OCI-LY3 (cell line): ENCODE data around the gene GADL1.
A peak's percentile ranks its signal among the peaks of the same experiment; 100 is the strongest.

Source experiments
- H2AFZ ChIP-seq: fragments of 200-600, 300-600 bp; shearing (Covaris generic); 2 replicates; pipeline ENCODE4 v1.6.0; 2014; ENCODE audit warnings: antibody characterized with exemption, low read depth, low read length
- H3K27ac ChIP-seq: fragments of 200-600, 300-600 bp; sonication (generic); 2 replicates; pipeline ENCODE4 v1.5.1; 2014; ENCODE audit warnings: mild to moderate bottlenecking, low read length, moderate library complexity, mixed read lengths
- H3K27me3 ChIP-seq: fragments of 200-600, 300-600 bp; sonication (generic); 2 replicates; pipeline ENCODE4 v1.6.1; 2014; ENCODE audit warnings: low read depth, low read length, mixed read lengths
- H3K36me3 ChIP-seq: fragments of 200-600, 300-600 bp; sonication (generic); replicated peaks from 2 replicates; pipeline ENCODE3; 2014; ENCODE audit warnings: low read depth, low read length, mixed read lengths
- H3K4me1 ChIP-seq: fragments of 300-600, 200-600 bp; sonication (generic); 2 replicates; pipeline ENCODE4 v1.6.1; 2014; ENCODE audit warnings: low read length, mixed read lengths
- H3K4me2 ChIP-seq: fragments of 200-600, 300-600 bp; sonication (generic); 2 replicates; pipeline ENCODE4 v1.6.1; 2014; ENCODE audit warnings: low read length, mixed read lengths
- H3K4me3 ChIP-seq: fragments of 300-600, 200-600 bp; sonication (generic); 2 replicates; pipeline ENCODE4 v1.5.1; 2014; ENCODE audit warnings: antibody characterized with exemption, mild to moderate bottlenecking, low read length, moderate library complexity
- H3K79me2 ChIP-seq: fragments of 300-600, 200-600 bp; shearing (Covaris generic); 2 replicates; pipeline ENCODE4 v1.6.1; 2014; ENCODE audit warnings: mild to moderate bottlenecking, low read length, mixed read lengths
- H3K9ac ChIP-seq: fragments of 300-600, 200-600 bp; shearing (Covaris generic); 2 replicates; pipeline ENCODE4 v1.6.0; 2014; ENCODE audit warnings: mild to moderate bottlenecking, low read length, moderate library complexity
- H3K9me3 ChIP-seq: fragments of 200-600, 300-600 bp; shearing (Covaris generic); 2 replicates; pipeline ENCODE4 v1.6.1; 2014; ENCODE audit warnings: low read length, mixed read lengths; ENCODE audit not compliant: insufficient read depth
- H4K20me1 ChIP-seq: fragments of 200-600, 300-600 bp; sonication (generic); 2 replicates; pipeline ENCODE4 v1.6.1; 2016; ENCODE audit warnings: low read length, mixed read lengths; ENCODE audit not compliant: insufficient read depth
- EZH2phosphoT487 ChIP-seq: fragments of 200-600 bp; shearing (Covaris generic); IDR thresholded peaks from 2 replicates; pipeline ENCODE4 v1.6.1; 2018; ENCODE audit warnings: antibody characterized with exemption, mixed run types, low read depth
- TF ChIP-seq, protein P1 (sequence below): fragments of 200-600, 300-600 bp; sonication (generic); IDR thresholded peaks from 2 replicates; pipeline ENCODE4 v1.5.1; 2014; ENCODE audit warnings: antibody characterized with exemption, low read length, low read depth

The GADL1 gene

DNA sequence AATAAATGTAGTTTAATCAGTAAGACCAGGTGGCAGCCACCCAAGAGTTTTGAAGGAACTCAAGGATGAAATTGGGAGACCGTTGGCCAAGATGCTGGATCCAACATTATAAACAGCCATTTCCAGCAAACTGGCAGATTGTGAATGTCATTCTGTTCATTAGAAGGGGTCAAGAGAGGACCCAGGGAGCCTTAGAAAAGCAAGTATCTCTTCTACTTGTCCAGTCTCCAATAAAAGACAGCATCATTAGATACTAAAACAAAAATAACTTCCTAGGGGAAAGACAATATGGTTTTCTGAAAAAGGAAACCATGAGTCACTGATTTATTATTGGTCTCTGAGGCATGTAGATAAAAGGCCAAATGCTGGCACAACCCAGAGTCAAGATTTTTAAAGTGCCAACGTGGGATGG is 67.9 kb downstream of the GADL1 start:
- H3K4me3 ChIP-seq, result no peak overlapping the region
- no peaks in the 10 kb centered on the region for H3K4me1 ChIP-seq
- no peaks in the 10 kb centered on the region for H4K20me1 ChIP-seq
- H3K27me3 ChIP-seq, result no peaks in the 10 kb centered on the region
- no peaks in the 10 kb centered on the region for H3K36me3 ChIP-seq
- H3K27ac ChIP-seq, result no peak overlapping the region
- no peak overlapping the region for H2AFZ ChIP-seq
- no peaks in the 10 kb centered on the region for H3K9me3 ChIP-seq
- H3K4me2 ChIP-seq, result no peak overlapping the region
- TF ChIP-seq EZH2phosphoT487, result no peak
- TF ChIP-seq, protein P1, sequence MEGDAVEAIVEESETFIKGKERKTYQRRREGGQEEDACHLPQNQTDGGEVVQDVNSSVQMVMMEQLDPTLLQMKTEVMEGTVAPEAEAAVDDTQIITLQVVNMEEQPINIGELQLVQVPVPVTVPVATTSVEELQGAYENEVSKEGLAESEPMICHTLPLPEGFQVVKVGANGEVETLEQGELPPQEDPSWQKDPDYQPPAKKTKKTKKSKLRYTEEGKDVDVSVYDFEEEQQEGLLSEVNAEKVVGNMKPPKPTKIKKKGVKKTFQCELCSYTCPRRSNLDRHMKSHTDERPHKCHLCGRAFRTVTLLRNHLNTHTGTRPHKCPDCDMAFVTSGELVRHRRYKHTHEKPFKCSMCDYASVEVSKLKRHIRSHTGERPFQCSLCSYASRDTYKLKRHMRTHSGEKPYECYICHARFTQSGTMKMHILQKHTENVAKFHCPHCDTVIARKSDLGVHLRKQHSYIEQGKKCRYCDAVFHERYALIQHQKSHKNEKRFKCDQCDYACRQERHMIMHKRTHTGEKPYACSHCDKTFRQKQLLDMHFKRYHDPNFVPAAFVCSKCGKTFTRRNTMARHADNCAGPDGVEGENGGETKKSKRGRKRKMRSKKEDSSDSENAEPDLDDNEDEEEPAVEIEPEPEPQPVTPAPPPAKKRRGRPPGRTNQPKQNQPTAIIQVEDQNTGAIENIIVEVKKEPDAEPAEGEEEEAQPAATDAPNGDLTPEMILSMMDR, result no peak
- no peak overlapping the region for H3K9ac ChIP-seq
- no peaks in the 10 kb centered on the region for H3K79me2 ChIP-seq

DNA sequence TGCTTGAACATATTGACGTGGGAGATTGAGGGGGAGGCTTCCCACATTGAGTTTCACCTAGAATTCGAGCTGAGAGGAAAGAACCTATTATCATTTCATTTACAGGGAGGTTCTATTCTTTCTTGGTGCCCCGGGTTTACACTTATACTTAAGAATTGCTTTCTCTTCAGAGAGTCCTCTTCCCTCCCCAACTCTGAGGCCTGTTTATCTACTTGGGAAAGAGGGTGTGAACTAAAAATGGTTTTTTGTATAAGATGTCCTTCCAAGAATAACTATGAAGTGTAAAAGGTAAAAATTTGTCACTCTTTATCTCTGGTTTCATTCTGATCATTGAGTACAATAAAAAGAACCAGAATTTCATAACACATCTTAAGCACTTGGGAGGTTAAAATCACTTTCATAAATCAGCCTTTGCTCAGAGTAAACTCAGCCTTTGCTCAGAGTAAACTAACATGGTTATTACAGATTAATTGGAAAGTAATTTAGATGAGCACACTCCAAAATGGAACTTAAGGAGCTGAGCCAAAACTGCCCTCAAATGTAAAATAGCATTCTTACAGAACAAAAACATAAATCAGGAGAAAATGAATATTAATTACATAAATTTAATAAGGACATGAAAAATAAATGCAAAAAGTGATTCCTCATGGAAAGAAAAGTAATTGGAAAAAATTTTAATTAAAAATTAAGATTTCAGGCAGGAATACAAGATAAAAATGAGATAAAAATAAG is 75.2 kb downstream of the GADL1 start:
- no peaks in the 10 kb centered on the region for H3K79me2 ChIP-seq
- TF ChIP-seq EZH2phosphoT487, result no peak
- TF ChIP-seq, protein P1, result no peak
- no peak overlapping the region for H3K9ac ChIP-seq
- no peaks in the 10 kb centered on the region for H3K9me3 ChIP-seq
- H2AFZ ChIP-seq, result peak overlapping the region; percentile 44; the same call in 1 of the 2 replicates
- no peaks in the 10 kb centered on the region for H3K4me1 ChIP-seq
- H3K4me2 ChIP-seq, result no peak overlapping the region
- H3K36me3 ChIP-seq, result no peaks in the 10 kb centered on the region
- H3K27ac ChIP-seq, result no peak overlapping the region
- no peaks in the 10 kb centered on the region for H4K20me1 ChIP-seq
- no peak overlapping the region for H3K4me3 ChIP-seq
- no peaks in the 10 kb centered on the region for H3K27me3 ChIP-seq

DNA sequence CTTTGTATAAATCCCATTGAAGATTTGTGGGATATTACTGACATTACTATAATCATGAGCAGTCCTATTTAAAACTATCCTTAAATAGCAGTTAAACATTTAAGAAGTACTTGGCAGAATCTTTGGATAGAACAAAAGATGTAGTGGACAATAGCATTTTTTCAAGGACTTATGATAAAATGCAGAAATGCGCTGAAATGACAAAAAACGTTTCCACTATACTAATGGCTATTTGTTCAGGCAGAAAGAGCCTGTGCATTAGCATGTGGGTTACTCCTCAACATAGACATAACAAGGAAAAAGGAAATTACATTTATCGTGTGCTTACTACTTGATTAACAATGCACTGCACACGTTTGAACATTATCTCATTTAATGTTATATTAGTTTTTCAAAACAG is 80.7 kb downstream of the GADL1 start:
- no peak overlapping the region for H3K9ac ChIP-seq
- H3K36me3 ChIP-seq, result no peaks in the 10 kb centered on the region
- H3K27ac ChIP-seq, result no peak overlapping the region
- H3K9me3 ChIP-seq, result no peaks in the 10 kb centered on the region
- H3K4me1 ChIP-seq, result no peaks in the 10 kb centered on the region
- no peaks in the 10 kb centered on the region for H3K79me2 ChIP-seq
- no peaks in the 10 kb centered on the region for H4K20me1 ChIP-seq
- H3K27me3 ChIP-seq, result no peaks in the 10 kb centered on the region
- TF ChIP-seq EZH2phosphoT487, result no peak
- TF ChIP-seq, protein P1, result no peak
- H2AFZ ChIP-seq, result no peak overlapping the region
- H3K4me3 ChIP-seq, result no peak overlapping the region
- no peak overlapping the region for H3K4me2 ChIP-seq

DNA sequence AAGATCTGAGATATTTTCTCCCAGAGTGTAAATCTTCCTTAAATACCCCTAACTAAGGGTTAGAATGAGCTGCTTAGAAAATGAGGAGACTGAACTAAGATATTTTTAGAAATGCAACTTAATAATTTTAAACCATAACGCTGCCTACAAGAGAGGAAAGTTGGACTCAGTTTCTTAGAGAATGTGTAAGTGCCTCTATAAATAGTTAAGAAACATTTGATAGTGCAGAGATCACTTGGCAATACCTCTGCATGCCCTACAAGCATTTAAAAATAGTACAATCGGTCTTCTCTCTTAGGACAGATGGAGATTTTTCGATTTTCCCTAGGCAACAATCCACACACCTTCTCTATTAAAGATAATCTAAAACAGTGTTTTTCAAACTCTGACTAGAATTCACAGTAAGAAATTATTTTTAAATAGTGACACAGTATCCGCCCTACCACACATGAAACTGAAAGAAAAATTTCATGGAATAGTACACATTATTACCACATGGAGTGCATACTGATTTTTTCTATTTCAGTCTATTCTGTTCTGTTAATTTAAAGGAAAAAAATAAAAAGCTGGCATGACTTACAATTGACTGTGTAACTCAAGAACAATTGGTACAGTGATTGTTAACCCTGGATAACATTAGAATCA is 83.2 kb downstream of the GADL1 start:
- Histone ChIP-seq H3K4me3 (no peak overlapping the region), H2AFZ (no peak overlapping the region), H3K9ac (no peak overlapping the region), H3K79me2 (no peaks in the 10 kb centered on the region), H3K27me3 (no peaks in the 10 kb centered on the region), H3K4me1 (no peaks in the 10 kb centered on the region), H4K20me1 (no peaks in the 10 kb centered on the region), H3K4me2 (no peak overlapping the region), H3K36me3 (no peaks in the 10 kb centered on the region), H3K27ac (no peak overlapping the region), H3K9me3 (no peaks in the 10 kb centered on the region)
- TF ChIP-seq EZH2phosphoT487, result no peak
- TF ChIP-seq, protein P1, result no peak
